ENCODE data around the gene CDK14. TPM values are rescaled to one million over a fixed set of nuclear protein-coding genes. Genes with fewer than 3 reads are reported as not detected.

Gene CDK14
- 10.7 and 12.1 TPM in 2 replicates for total RNA-seq

DNA sequence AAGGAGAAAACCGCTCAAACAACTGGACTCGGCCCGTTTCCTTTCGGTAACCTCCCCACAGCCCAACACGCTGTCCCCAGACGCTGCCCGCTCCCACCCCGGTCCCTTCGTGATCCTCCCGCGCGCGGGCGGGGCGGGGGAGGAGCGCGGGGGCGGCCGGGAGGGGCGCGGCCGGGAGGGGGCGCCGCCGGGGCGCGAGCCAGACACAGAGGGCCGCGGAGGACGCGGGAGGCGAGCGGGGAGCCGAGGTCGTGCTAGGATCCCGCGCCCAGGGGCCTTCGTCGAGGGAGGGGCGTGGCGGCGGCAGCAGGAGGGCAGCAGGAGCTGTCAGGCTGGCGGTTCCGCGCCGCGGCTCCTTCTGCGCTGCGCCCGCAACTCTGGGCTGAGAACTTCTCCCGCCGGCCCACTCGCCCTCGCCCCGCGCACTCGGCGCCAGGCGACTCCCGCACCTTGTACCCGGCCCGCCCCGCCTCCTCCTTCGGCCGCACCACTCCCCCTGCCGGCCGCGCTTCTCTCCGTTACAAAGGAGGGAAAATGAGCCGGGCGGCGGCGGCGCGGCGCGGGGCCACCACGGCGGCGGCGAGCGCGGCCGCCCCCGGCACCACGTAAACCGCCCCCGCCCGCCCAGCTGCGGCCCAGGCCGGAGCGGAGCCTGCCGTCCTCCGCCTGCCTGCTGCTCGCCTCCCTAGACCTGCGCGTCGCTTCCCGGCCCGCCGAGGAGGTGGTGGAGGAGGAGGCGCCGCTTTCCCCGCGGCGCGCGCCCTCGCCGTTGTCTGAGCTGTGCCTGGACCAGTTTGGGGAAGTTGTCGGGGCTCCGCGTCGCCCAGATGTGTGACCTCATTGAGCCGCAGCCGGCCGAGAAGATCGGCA, at the start of gene CDK14:
TSS of gene CDK14 (plus strand) at position 521 of the 870 bp plus-strand sequence. CDS start at position 828, 307 bp downstream.

Other genes starting within 250 kb of the CDK14 start
- gene GTPBP10, start 249.6 kb upstream of the CDK14 start, total RNA-seq = 13.2 and 17.5 TPM in 2 replicates
- gene CLDN12, start 192.9 kb upstream of the CDK14 start, total RNA-seq = 14.5 and 17.2 TPM in 2 replicates
- not detected in 2 replicates for gene PTTG1IP2, start 126.7 kb upstream of the CDK14 start, total RNA-seq

All from bronchus fibroblast of lung (primary cell).